Stimulated activated naive CD8-positive, alpha-beta T cell treated with anti-CD3 and anti-CD28 coated beads, Interleukin-15, Interleukin-2, amounts not matched to agents 100 ng/mL and 50 ng/mL, for 24 hours (primary cell): ENCODE results near the gene PHIP.

Source experiments
- H3K27ac Mint-ChIP-seq: one replicate; pipeline ENCODE4 v1.8.0; 2021; ENCODE audit warnings: mild to moderate bottlenecking, mixed read lengths
- H3K27me3 Mint-ChIP-seq: one replicate; pipeline ENCODE4 v1.8.0; 2021; ENCODE audit warnings: mixed read lengths
- H3K36me3 Mint-ChIP-seq: one replicate; pipeline ENCODE4 v1.8.0; 2021; ENCODE audit warnings: low read depth, mixed read lengths
- H3K4me1 Mint-ChIP-seq: one replicate; pipeline ENCODE4 v1.8.0; 2021; ENCODE audit warnings: low read depth, mixed read lengths
- H3K4me3 Mint-ChIP-seq: one replicate; pipeline ENCODE4 v1.8.0; 2021; ENCODE audit warnings: mild to moderate bottlenecking, mixed read lengths
- H3K9me3 Mint-ChIP-seq: one replicate; pipeline ENCODE4 v1.8.0; 2021; ENCODE audit warnings: mixed read lengths

Gene PHIP

DNA sequence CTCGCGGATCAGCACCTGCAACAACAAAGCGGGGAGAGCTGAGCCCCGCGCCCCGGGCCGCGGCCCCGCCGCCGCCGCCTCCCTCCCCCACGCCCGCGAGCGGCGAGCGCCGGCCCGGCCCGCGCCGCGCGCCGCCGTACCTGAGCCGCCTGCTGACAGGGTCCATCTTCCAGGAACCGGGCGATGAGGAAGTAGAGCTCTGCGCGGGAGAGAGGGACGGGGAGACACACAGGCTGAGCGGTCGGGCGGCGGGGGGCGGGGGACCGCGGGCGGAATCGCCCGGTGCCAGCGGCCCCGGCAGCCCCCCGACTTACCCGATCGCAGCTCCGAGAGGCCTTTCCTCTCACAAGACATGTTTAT, 359 bp downstream of the PHIP start:
- Mint-ChIP-seq H3K27ac (peak overlapping the region; percentile 96), H3K27me3 (peaks cover 10% of the 10 kb centered on the region), H3K9me3 (no peaks in the 10 kb centered on the region), H3K36me3 (peaks cover 4% of the 10 kb centered on the region), H3K4me1 (peaks cover 45% of the 10 kb centered on the region), H3K4me3 (peak overlapping the region; percentile 97)

DNA sequence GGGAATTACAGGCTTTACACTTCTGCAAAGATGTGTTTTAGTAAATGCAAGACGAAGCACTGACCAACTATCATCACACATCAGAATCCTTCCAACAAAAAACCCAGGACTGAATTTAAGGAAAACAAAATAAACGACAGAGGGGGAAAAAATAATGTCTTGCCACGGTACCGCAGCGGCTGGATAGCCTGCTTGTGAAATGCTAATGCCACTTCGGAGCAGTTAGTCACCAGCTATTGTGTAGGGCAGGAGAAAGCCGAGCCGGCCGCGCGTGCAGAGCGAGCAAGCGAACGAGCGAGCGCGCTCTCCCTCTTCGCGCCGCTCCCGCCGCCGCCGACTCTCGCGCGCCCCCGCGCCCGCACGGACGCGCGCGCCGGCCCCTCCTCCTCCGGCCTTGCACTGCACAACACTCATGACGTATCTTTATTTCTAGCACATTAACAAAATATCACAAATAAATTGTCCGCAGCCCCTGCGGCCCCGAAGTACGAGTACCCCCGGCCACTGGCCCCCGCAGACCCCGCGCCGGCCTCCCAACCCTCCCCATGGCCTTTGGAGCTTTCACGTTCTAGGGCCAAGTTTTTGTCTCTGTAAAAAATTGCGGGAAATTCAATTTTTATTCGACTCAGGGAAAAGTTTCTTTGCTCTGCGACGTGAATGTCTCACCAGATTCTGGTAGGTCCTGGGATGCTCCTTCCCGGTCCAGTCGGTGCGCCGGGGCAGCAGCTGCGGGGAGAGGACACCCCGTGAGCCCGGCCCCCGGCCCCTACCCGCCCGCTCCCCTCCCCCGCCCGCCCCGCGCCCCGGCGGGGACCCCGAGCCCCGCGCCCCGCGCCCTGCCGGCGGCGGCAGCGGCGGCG, 1.0 kb downstream of the PHIP start:
- Mint-ChIP-seq H3K9me3 (no peaks in the 10 kb centered on the region), H3K4me3 (peak overlapping the region; percentile 90), H3K4me1 (peaks cover 51% of the 10 kb centered on the region), H3K27me3 (peaks cover 6% of the 10 kb centered on the region), H3K36me3 (peaks cover 6% of the 10 kb centered on the region), H3K27ac (peak overlapping the region; percentile 88)

DNA sequence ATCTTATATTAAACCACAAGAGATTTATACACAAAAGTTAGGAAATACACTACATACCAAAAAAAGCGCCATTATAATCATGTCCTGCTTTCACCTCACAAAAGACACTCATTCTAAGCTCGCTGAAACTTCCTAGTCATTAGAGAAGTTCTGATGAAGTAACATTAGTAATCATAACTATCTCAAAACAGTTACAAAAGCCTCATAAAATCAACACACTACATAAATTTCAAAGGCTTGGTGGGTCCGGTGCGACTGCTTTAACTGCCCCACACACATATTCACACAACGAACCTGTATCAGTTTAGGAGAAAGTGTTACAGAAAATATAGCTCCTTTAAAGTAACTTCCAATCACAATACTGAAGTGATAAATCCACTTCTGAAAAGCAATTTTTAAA, 1.9 kb downstream of the PHIP start:
- H3K27me3 Mint-ChIP-seq, result no peaks in the 10 kb centered on the region
- H3K4me3 Mint-ChIP-seq, result peak overlapping the region; percentile 90
- peaks cover 10% of the 10 kb centered on the region for H3K36me3 Mint-ChIP-seq
- peak overlapping the region; percentile 85 for H3K27ac Mint-ChIP-seq
- peaks cover 58% of the 10 kb centered on the region for H3K4me1 Mint-ChIP-seq
- H3K9me3 Mint-ChIP-seq, result no peaks in the 10 kb centered on the region

- peaks cover 65% of the 10 kb centered on the region for H3K4me1 Mint-ChIP-seq
Measured at GRCh38 chr6:79073888-79074287, 4.2 kb downstream of the PHIP start.

GRCh38 chr6:79072640-79073181, 5.3 kb downstream of the PHIP start:
- no peaks in the 10 kb centered on the region for H3K27me3 Mint-ChIP-seq
- no peak overlapping the region for H3K27ac Mint-ChIP-seq

More at GRCh38 chr6:79073888-79074287, 4.2 kb downstream of the PHIP start:
- H3K27ac Mint-ChIP-seq, result no peak overlapping the region
- H3K27me3 Mint-ChIP-seq, result no peaks in the 10 kb centered on the region
- no peak overlapping the region for H3K4me3 Mint-ChIP-seq
- peaks cover 17% of the 10 kb centered on the region for H3K36me3 Mint-ChIP-seq
- H3K9me3 Mint-ChIP-seq, result no peaks in the 10 kb centered on the region

GRCh38 chr6:79071547-79071946, 6.5 kb downstream of the PHIP start:
- H3K36me3 Mint-ChIP-seq, result peaks cover 17% of the 10 kb centered on the region
- no peak overlapping the region for H3K27ac Mint-ChIP-seq
- no peak overlapping the region for H3K4me3 Mint-ChIP-seq
- no peaks in the 10 kb centered on the region for H3K9me3 Mint-ChIP-seq
- no peaks in the 10 kb centered on the region for H3K27me3 Mint-ChIP-seq
- H3K4me1 Mint-ChIP-seq, result peaks cover 73% of the 10 kb centered on the region

More at GRCh38 chr6:79072640-79073181, 5.3 kb downstream of the PHIP start:
- Mint-ChIP-seq H3K9me3 (no peaks in the 10 kb centered on the region), H3K4me3 (peak overlapping the region; percentile 23), H3K4me1 (peaks cover 68% of the 10 kb centered on the region), H3K36me3 (peaks cover 17% of the 10 kb centered on the region)

DNA sequence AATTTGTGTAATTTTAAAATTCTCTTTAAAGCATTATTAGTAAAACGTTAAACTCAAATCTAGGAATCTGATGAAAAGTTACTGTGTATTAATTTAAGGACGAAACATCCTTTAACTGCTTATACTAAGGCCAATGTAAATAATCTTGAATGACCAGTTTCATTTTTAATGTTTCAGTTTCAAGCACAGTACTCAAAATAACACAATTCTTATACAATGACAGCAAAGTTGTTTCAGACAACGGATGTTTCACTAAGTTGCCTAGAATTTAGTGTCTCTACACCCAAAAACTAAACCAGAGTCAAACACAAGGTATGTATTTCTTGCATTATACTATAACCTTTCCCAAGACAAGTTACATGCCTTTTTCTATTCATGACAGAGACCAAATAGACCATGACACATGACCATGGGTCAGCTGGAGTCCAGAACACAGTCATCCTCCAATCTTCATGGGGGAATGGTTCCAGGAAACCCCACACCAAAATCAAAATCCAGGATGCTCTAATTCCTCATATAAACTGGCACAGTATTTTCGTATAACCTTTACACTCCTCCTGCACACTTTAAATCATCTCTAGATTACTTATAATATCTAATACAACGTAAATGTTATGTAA, 7.7 kb downstream of the PHIP start:
- H3K4me3 Mint-ChIP-seq, result peak overlapping the region; percentile 1
- no peaks in the 10 kb centered on the region for H3K27me3 Mint-ChIP-seq
- peak overlapping the region; percentile 65 for H3K27ac Mint-ChIP-seq
- H3K4me1 Mint-ChIP-seq, result peaks cover 64% of the 10 kb centered on the region
- peaks cover 13% of the 10 kb centered on the region for H3K36me3 Mint-ChIP-seq
- H3K9me3 Mint-ChIP-seq, result no peaks in the 10 kb centered on the region

DNA sequence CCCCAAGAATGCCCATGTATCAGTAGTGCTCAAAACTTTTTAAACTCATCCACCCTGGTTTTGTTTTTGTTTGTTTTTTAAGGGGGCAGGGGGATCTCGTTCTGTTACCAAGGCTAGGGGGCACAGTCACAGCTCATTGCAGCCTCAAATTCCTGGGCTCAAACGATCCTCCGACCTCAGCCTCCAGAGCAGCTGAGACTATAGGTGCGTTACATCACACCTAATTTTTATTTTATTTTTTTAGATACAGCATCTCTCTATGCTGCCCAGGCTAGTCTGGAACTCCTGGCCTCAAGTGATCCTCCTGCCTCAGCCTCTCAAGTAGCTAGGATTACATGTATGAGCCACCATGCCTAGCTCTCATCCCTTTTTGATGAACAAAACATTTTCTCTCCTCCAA, 11.2 kb downstream of the PHIP start:
- Mint-ChIP-seq H3K4me1 (peaks cover 30% of the 10 kb centered on the region), H3K4me3 (no peak overlapping the region), H3K27me3 (no peaks in the 10 kb centered on the region), H3K27ac (no peak overlapping the region), H3K36me3 (peaks cover 10% of the 10 kb centered on the region), H3K9me3 (no peaks in the 10 kb centered on the region)

DNA sequence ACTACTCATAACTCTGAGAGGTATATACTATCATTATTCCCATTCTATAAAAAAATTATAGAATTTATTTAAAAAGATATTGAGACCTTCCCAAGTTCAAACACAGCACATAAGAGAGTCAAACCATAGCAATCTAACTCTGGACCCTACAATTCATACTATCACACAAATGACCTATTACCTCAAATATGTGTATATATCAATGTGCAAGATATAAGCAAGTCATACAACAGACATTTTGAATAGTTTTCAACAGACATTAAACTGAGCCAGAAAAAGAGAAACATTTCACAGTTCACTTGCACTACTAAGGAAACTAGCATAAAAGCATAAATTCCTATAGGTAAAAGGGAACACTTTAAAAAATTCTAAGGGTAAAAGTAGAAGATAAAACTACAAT, 11.7 kb downstream of the PHIP start:
- Mint-ChIP-seq H3K4me3 (no peak overlapping the region), H3K27me3 (no peaks in the 10 kb centered on the region), H3K36me3 (peaks cover 9% of the 10 kb centered on the region), H3K9me3 (no peaks in the 10 kb centered on the region), H3K27ac (no peak overlapping the region), H3K4me1 (peaks cover 26% of the 10 kb centered on the region)

DNA sequence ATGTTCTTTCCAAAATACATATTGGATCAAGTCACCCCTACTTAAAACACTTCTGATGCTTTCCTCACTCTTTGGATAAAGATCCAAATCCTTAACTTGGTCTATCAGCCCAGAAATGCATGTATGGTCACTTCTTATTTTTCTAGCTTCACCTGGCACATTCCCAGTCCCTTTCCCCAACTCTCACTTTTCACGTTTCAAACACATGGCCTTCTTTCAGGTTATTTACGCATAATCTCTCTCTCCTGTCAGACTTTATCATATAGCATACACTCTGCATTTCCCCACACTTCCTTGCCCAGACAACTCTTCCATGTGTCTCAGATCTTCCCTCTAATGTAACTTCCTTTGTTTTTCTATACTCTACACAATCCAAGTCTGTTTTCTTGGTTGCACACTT, 12.8 kb downstream of the PHIP start:
- H3K4me1 Mint-ChIP-seq, result peaks cover 16% of the 10 kb centered on the region
- H3K27me3 Mint-ChIP-seq, result no peaks in the 10 kb centered on the region
- no peak overlapping the region for H3K27ac Mint-ChIP-seq
- H3K4me3 Mint-ChIP-seq, result no peak overlapping the region
- H3K9me3 Mint-ChIP-seq, result no peaks in the 10 kb centered on the region
- peaks cover 4% of the 10 kb centered on the region for H3K36me3 Mint-ChIP-seq

GRCh38 chr6:79064635-79065034, 13.4 kb downstream of the PHIP start:
- Mint-ChIP-seq H3K4me1 (peaks cover 14% of the 10 kb centered on the region), H3K36me3 (peaks cover 8% of the 10 kb centered on the region), H3K27me3 (no peaks in the 10 kb centered on the region), H3K4me3 (no peak overlapping the region), H3K9me3 (no peaks in the 10 kb centered on the region), H3K27ac (no peak overlapping the region)

- H3K27me3 Mint-ChIP-seq, result no peaks in the 10 kb centered on the region
- peaks cover 25% of the 10 kb centered on the region for H3K36me3 Mint-ChIP-seq
- H3K4me3 Mint-ChIP-seq, result no peak overlapping the region
- no peak overlapping the region for H3K27ac Mint-ChIP-seq
- no peaks in the 10 kb centered on the region for H3K9me3 Mint-ChIP-seq
- peaks cover 11% of the 10 kb centered on the region for H3K4me1 Mint-ChIP-seq
Measured at GRCh38 chr6:79062708-79063107, 15.3 kb downstream of the PHIP start.

DNA sequence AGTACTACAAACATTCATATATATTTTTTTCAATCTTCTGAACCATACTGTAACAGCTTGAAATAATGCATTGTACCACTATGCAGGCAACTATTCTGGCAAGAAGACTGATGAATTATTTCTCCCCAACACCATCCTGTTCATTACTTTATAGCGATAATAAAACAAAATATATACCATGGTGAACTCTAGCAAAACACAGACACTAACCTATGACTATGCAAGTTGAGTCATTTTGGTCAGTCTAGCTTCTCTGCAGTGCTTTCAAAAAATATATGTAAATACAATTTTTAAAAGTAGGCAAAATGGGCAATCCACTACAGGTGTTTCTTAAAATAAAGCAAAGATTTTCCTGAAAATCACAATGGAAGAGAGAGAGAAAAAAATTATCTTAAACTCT, 20.3 kb downstream of the PHIP start:
- peaks cover 5% of the 10 kb centered on the region for H3K4me1 Mint-ChIP-seq
- H3K27ac Mint-ChIP-seq, result no peak overlapping the region
- peaks cover 60% of the 10 kb centered on the region for H3K36me3 Mint-ChIP-seq
- no peaks in the 10 kb centered on the region for H3K27me3 Mint-ChIP-seq
- no peak overlapping the region for H3K4me3 Mint-ChIP-seq
- H3K9me3 Mint-ChIP-seq, result peaks cover 1% of the 10 kb centered on the region

DNA sequence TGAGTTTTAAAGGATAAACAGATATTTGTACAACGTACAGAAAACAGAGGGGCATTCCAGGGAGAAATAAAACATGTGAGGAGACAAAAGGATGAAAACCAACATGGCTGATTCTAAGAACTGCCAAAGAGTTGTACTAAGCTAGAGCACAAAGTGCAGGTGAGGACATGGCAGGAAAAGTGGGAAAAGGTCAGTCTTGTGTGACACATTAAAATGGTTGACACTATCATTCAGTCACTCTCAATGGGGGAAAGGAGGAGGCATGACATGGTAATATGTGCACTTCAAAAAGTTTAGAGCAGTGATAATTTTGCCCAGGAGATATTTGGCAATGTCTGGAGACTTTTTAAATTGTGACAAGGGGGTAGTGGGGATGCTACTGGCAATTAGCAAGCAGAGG, 21.8 kb downstream of the PHIP start:
- H3K27me3 Mint-ChIP-seq, result no peaks in the 10 kb centered on the region
- peaks cover 5% of the 10 kb centered on the region for H3K4me1 Mint-ChIP-seq
- H3K4me3 Mint-ChIP-seq, result no peak overlapping the region
- H3K27ac Mint-ChIP-seq, result no peak overlapping the region
- H3K36me3 Mint-ChIP-seq, result peaks cover 75% of the 10 kb centered on the region
- H3K9me3 Mint-ChIP-seq, result peaks cover 8% of the 10 kb centered on the region

- Mint-ChIP-seq H3K9me3 (peaks cover 8% of the 10 kb centered on the region), H3K4me1 (peaks cover 5% of the 10 kb centered on the region), H3K36me3 (peaks cover 55% of the 10 kb centered on the region), H3K27ac (no peak overlapping the region), H3K4me3 (no peak overlapping the region), H3K27me3 (no peaks in the 10 kb centered on the region)
Measured at GRCh38 chr6:79048611-79049010, 29.4 kb downstream of the PHIP start.
